ENCODE data around the gene GRIN3B. TPM values are rescaled to one million over a fixed set of nuclear protein-coding genes. Genes with fewer than 3 reads are reported as not detected.

Gene GRIN3B
- polyA plus RNA-seq, 2 of the 4 experiments (the other 2 are of a cell fraction): 0.67 to 1.5 TPM

- POLR2A ChIA-PET: no interaction called here
Observed at GRCh38 chr19:1015782-1016646, 15.8 kb downstream of the GRIN3B start.

GRCh38 chr19:1016647-1017114, 16.5 kb downstream of the GRIN3B start:
- FAIRE-seq: no peak
- Histone ChIP-seq H3K9me3 (no peaks in the 10 kb centered on the region), H3K4me1 (peaks cover 38% of the 10 kb centered on the region), H3K4me3 (no peak overlapping the region), H3K4me2 (peak overlapping the region; percentile 92), H3K27ac (peak overlapping the region; percentile 62 to 82; a peak in 4 of 6 replicates)
- no peak for TF ChIP-seq SREBF2 (IDR thresholded peaks at IDR 0.05)
- TF ChIP-seq JUNB (IDR thresholded peaks at IDR 0.05): no peak
- TF ChIP-seq JUN (IDR thresholded peaks at IDR 0.05): no peak
- TF ChIP-seq FOSB (CRISPR knock-in tag; IDR thresholded peaks at IDR 0.05): no peak
- TF ChIP-seq POLR2AphosphoS2 (conservative IDR thresholded peaks at IDR 0.05; ENCODE audit: low read length): no peak
- TF ChIP-seq RARB (CRISPR knock-in tag; IDR thresholded peaks at IDR 0.05): no peak
- no peak for TF ChIP-seq FOSL2 (IDR thresholded peaks at IDR 0.05)
- peak; percentile 37; the same call in 1 of the 2 replicates for TF ChIP-seq FOSL2 (CRISPR knock-in tag; IDR thresholded peaks at IDR 0.05)
- WGBS (ENCODE audit: missing lambda C conversion rate): 30% methylated on average over 11 of the region's 12 CpGs
- peak; percentile 32 to 37; a peak in 3 of 6 replicates for ATAC-seq
- peak in 1 of 2 experiments; percentile 60 for DNase-seq (ENCODE audit: low read depth in 1 of 2, low spot score in 1 of 2)
- POLR2A ChIA-PET: interaction anchor here (0.8 kb wide), 1 partner anchor 14 kb away, joined by 3 read pairs; no protein-coding TSS in a partner anchor
- CTCF ChIA-PET: interaction anchor here (0.9 kb wide), 1 partner anchor 19 kb away, joined by 3 read pairs; no protein-coding TSS in a partner anchor

More at GRCh38 chr19:1015782-1016646, 15.8 kb downstream of the GRIN3B start:
- no peak for TF ChIP-seq USF2 (IDR thresholded peaks at IDR 0.05)
- TF ChIP-seq HOXB5 (CRISPR knock-in tag; IDR thresholded peaks at IDR 0.05): no peak
- peak; percentile 55 for TF ChIP-seq MAFK (IDR thresholded peaks at IDR 0.05; ENCODE audit: partially characterized antibody)
- H3K4me1 ChIP-seq: peaks cover 38% of the 10 kb centered on the region
- H3K9me3 ChIP-seq: no peaks in the 10 kb centered on the region
- peak overlapping the region; percentile 92 for H3K4me2 ChIP-seq
- FAIRE-seq: no peak
- no peak for DNase-seq (ENCODE audit: low read depth in 1 of 2, low spot score in 1 of 2)
- ATAC-seq: no peak
- peak overlapping the region; percentile 16 to 82; a peak in 4 of 6 replicates for H3K27ac ChIP-seq
- H3K4me3 ChIP-seq: no peak overlapping the region
- 73% methylated on average over 8 of the region's 31 CpGs for WGBS (ENCODE audit: missing lambda C conversion rate)
- CTCF ChIA-PET: interaction anchor here (0.9 kb wide), 1 partner anchor 20 kb away, joined by 3 read pairs; no protein-coding TSS in a partner anchor

GRCh38 chr19:1017115-1017905, 17.1 kb downstream of the GRIN3B start:
- DNase-seq (ENCODE audit: low read depth in 1 of 2, low spot score in 1 of 2) (no peak), ATAC-seq (peak; percentile 9 to 20; a peak in 3 of 6 replicates), FAIRE-seq (no peak)
- Histone ChIP-seq H3K4me2 (peak overlapping the region; percentile 92), H3K4me3 (no peak overlapping the region), H3K27ac (peak overlapping the region; percentile 62 to 82; a peak in 5 of 6 replicates), H3K4me1 (peaks cover 38% of the 10 kb centered on the region), H3K9me3 (no peaks in the 10 kb centered on the region)
- ChIA-PET CTCF (interaction anchor here (0.9 kb wide), 1 partner anchor 19 kb away, joined by 3 read pairs; no protein-coding TSS in a partner anchor), POLR2A (interaction anchor here (0.8 kb wide), 1 partner anchor 14 kb away, joined by 3 read pairs; no protein-coding TSS in a partner anchor)
- TF ChIP-seq ZFP36 (IDR thresholded peaks at IDR 0.05; ENCODE audit: borderline replicate concordance, partially characterized antibody): peak; percentile 21
- no peak for TF ChIP-seq ZC3H11A (IDR thresholded peaks at IDR 0.05)
- 54% methylated on average over 10 of the region's 24 CpGs for WGBS (ENCODE audit: missing lambda C conversion rate)

GRCh38 chr19:1017906-1018305, 17.7 kb downstream of the GRIN3B start:
- POLR2A ChIA-PET: no interaction called here
- no peak for TF ChIP-seq ZNF302 (CRISPR knock-in tag; IDR thresholded peaks at IDR 0.05)
- no peak for TF ChIP-seq JUNB (IDR thresholded peaks at IDR 0.05)
- TF ChIP-seq POLR2A (IDR thresholded peaks at IDR 0.05; ENCODE audit: low read length): no peak
- no peak for TF ChIP-seq ZFP36 (IDR thresholded peaks at IDR 0.05; ENCODE audit: borderline replicate concordance, partially characterized antibody)
- no peak for TF ChIP-seq E2F6 (IDR thresholded peaks at IDR 0.05; ENCODE audit: borderline replicate concordance, low read depth)
- no peak for TF ChIP-seq ZSCAN20 (CRISPR knock-in tag; IDR thresholded peaks at IDR 0.05)
- TF ChIP-seq NR3C1 (IDR thresholded peaks at IDR 0.05): no peak
- Histone ChIP-seq H3K4me1 (peaks cover 38% of the 10 kb centered on the region), H3K27ac (peak overlapping the region; percentile 62 to 82; a peak in 4 of 6 replicates), H3K4me3 (no peak overlapping the region), H3K4me2 (peak overlapping the region; percentile 92), H3K9me3 (no peaks in the 10 kb centered on the region)
- no peak for FAIRE-seq
- 84% methylated on average over 7 of the region's 9 CpGs for WGBS (ENCODE audit: missing lambda C conversion rate)
- no peak for DNase-seq (ENCODE audit: low read depth in 1 of 2, low spot score in 1 of 2)
- no peak for ATAC-seq
- CTCF ChIA-PET: no interaction called here

Measured in A549 (cell line).